Left lobe of liver (tissue), 2 donors: ENCODE measurements around the gene APBB1. TPM values are rescaled to one million over a fixed set of nuclear protein-coding genes. Genes with fewer than 3 reads are reported as not detected.
"Not testable (repeated sequence)": the region's sequence is repeated elsewhere in the genome, so short reads cannot be mapped to it uniquely, and the experiment has no call there.

Source experiments
- ATAC-seq: fragments of 200-7000 bp; cut with Tn5 transposase; one replicate; pipeline ENCODE4 v1.9.1; 2020; ENCODE audit warnings: mild to moderate bottlenecking, moderate library complexity
- DNase-seq: peaks from one replicate; pipeline ENCODE4 v3.0.0-alpha.2; 2020; ENCODE audit warnings: low spot score
- total RNA-seq: library from RNA; stranded (reverse); gene quantifications from one replicate; pipeline ENCODE4 v1.2.1, GENCODE V29; 2021
- donor health status: DM: no; HTN: no; CAD: no; lungs with moderate emphysema.
- donor health status: DM: no; HTN: yes; CAD: no.

Gene APBB1
- total RNA-seq, 1 donor from 2014 or later, result 3.6 TPM

DNA sequence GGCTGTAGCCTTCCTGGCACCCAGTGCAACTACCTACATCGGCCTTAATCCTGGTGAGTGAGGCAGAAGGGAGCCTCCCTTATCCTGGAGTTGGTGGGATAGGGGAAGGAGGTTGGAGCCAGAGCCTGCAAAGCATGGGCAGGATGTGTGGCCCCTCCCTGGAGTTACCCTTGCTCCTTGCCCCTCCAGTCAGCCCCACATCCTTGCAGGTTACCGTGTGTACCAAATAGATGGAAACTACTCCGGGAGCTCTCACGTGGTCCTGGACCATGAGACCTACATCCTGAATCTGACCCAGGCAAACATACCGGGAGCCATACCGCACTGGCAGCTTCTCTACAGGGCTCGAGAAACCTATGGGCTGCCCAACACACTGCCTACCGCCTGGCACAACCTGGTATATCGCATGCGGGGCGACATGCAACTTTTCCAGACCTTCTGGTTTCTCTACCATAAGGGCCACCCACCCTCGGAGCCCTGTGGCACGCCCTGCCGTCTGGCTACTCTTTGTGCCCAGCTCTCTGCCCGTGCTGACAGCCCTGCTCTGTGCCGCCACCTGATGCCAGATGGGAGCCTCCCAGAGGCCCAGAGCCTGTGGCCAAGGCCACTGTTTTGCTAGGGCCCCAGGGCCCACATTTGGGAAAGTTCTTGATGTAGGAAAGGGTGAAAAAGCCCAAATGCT lies 24.8 kb downstream of the APBB1 start:
- no peak for DNase-seq
- no peak for ATAC-seq

DNA sequence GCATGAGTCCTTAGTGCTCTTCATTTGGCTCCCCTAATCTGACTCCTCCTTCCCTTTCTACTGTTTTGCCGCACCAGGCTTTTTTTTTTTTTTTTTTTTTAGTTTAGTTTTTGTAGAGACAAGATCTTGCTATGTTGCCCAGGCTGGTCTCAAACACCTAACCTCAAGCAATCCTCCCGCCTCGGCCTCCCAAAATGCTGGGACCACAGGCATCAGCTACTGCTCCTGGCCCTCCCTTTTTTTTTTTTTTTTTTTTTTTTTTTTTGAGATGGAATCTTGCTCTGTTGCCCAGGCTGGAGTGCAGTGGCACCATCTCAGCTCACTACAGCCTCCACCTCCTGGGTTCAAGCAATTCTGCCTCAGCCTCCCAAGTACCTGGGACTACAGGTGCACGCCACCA lies 26.6 kb downstream of the APBB1 start:
- not testable (repeated sequence) for ATAC-seq, DNase-seq

DNA sequence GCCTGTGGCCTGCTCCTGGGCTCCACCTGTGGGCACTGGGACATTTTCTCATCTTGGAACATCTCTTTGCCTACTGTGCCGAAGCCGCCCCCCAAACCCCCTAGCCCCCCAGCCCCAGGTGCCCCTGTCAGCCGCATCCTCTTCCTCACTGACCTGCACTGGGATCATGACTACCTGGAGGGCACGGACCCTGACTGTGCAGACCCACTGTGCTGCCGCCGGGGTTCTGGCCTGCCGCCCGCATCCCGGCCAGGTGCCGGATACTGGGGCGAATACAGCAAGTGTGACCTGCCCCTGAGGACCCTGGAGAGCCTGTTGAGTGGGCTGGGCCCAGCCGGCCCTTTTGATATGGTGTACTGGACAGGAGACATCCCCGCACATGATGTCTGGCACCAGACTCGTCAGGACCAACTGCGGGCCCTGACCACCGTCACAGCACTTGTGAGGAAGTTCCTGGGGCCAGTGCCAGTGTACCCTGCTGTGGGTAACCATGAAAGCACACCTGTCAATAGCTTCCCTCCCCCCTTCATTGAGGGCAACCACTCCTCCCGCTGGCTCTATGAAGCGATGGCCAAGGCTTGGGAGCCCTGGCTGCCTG lies 27.3 kb downstream of the APBB1 start:
- ATAC-seq, result no peak

DNA sequence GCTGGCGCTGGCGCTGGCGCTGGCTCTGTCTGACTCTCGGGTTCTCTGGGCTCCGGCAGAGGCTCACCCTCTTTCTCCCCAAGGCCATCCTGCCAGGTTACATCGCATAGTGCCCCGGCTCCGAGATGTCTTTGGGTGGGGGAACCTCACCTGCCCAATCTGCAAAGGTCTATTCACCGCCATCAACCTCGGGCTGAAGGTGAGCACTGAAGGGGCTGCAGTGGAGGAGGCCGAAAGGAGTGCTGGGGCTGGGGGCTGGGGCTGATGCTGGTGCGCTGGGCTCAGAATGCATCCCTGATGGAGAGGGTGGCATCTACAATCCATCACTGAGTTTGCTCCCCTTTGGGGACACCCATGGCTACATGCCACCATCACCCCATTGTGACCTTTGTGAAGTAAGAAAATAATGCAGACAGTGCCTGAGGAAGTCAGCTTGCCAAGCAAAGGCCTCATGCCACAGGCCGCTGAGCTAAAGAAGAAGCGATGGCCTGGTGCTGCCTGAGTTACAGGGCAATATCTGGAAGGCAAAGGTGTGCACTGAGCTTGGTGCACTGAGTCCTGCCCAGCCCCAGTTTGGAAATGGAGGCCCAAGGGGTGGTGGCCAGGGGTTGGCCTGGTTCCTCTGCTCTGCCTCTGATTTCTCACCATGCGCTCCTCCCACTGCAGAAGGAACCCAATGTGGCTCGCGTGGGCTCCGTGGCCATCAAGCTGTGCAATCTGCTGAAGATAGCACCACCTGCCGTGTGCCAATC lies 28.0 kb downstream of the APBB1 start:
- DNase-seq (no peak), ATAC-seq (no peak)

More for the DNA sequence above, 27.3 kb downstream of the APBB1 start:
- no peak for DNase-seq

DNA sequence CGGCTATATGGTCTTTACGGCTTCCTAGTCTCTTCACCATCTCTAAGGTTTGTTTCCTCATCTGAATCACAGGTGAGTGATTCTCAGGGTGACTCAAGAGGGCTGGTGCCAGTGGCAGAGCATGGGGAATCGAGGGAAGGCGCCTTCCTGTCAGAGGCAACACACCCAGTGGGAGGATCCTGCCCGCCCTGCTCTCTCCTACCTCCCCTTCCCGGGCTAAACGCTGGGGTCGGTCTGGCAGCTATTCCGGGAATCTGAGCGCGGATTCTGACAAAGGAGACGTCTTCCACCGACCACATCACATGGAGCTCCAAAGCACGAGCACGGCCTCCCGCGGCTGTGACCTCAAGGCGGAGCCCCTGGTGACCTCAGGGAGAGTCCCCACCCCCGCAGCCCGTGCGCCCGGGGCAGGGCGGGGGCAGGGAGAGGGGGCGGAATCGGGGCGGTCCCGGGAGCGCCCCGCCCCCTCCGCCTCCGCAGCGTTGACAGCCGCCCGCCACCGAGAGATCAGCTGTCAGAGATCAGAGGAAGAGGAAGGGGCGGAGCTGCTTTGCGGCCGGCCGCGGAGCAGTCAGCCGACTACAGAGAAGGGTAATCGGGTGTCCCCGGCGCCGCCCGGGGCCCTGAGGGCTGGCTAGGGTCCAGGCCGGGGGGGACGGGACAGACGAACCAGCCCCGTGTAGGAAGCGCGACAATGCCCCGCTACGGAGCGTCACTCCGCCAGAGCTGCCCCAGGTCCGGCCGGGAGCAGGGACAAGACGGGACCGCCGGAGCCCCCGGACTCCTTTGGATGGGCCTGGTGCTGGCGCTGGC lies 28.8 kb downstream of the APBB1 start, which contains the start of gene SMPD1:
Gene SMPD1 (plus strand): TSS at position 570 of the 813 bp plus-strand sequence. CDS start 125 bp downstream, at position 695.
- peak; percentile 95 for ATAC-seq
- peak; percentile 96 for DNase-seq

DNA sequence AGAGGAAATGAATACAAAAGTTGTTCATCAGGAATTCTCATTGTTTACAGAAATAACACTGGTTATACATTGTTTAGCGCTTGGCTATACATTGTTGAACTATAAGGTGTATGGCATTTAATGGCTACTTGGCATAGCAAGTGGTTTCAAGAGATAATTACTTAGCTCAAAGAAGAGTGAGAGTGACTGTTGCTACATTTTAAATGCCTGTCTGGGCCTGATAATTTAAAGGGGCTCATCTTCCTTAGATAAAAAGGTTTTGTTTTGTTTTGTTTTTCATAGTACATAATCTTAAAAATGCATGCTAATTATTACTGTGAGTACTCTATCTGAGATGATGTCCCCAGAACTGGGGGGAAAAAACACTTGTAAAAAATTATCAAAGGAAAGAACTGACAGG lies 30.1 kb downstream of the APBB1 start:
- DNase-seq (no peak), ATAC-seq (no peak)

DNA sequence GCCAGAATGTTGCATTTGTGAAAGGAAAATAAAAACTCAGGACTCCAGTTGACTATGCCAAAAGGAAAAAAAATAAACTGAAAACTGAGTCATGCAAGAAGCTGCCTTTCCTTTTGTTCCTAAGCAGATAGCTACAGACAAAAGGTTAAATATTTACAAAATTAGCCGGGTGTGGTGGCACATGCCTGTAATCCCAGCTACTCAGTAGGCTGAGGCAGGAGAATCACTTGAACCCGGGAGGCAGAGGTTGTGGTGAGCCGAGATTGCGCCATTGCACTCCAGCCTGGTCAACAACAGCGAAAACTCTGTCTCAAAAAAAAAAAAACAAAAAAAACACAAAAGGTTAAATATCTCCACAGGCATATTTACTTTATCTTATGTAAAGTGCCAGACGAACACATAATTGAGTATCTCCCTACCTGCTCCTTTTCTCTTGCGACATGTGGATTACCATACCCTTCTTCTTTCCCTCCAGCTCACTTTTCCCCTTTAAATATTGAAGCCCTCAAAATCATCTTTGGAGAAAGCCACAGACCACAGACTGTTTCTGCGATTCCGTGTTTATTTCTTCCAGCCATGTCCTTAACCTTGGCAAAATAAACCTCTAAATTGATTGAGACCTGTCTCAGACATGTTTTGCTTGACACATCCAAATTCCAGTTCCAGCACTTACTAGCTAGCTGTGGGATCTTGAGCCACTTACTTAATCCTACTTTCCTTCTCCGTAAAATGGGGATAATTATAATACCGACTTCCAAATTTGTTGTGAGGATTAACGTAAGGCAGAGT lies 30.9 kb downstream of the APBB1 start:
- ATAC-seq (peak; percentile 36), DNase-seq (peak; percentile 77)

DNA sequence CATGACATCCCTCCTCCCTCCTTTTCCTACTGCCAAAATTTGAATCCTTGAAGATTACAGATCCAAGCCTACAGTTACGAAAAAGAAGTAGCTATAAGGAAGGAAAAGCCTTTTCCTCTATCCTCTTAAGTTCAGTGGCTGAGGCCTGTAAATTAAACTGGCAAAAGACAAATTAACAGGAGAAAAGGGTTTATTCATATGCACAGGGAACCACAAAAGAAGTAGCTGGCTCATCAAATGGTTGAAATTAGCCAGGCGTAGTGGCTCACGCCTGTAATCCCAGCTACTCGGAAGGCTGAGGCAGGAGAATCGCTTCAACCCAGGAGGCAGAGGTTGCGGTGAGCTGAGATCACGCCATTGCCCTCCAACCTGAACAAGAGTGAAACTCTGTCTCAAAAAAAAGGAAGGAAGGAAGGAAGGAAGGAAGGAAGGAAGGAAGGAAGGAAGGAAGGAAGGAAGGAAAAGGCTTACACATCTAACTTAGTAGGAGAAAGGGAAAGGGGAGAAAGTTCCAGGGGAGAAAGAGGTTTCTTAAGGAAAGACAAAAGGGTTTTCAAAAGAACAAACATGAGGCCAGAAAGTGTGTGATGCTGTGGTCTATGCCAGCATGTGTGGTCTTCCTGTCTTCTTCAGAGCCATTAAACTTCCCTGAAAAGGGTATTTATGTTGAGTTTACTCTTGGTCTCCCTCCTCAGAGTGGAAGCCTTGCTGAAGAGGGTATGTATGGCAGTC lies 33.7 kb downstream of the APBB1 start:
- no peak for ATAC-seq
- DNase-seq, result no peak

DNA sequence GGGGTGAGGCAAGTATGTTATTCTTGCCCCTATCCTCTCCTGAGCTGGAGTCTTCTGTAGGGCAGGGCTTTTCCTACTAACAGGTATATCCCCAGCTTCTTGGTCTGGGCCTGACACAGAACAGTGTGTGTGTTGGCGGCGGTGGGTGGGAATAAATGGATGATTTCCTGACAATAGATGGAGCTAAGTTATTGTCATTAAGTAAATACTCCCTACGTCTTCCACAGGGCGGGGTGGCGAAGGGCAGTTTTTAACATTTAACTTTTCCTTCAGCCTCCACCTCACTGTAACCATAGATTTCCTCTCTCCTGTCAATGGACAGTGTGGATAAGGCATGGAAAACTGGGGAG lies 40.3 kb downstream of the APBB1 start:
- DNase-seq (no peak), ATAC-seq (no peak)

DNA sequence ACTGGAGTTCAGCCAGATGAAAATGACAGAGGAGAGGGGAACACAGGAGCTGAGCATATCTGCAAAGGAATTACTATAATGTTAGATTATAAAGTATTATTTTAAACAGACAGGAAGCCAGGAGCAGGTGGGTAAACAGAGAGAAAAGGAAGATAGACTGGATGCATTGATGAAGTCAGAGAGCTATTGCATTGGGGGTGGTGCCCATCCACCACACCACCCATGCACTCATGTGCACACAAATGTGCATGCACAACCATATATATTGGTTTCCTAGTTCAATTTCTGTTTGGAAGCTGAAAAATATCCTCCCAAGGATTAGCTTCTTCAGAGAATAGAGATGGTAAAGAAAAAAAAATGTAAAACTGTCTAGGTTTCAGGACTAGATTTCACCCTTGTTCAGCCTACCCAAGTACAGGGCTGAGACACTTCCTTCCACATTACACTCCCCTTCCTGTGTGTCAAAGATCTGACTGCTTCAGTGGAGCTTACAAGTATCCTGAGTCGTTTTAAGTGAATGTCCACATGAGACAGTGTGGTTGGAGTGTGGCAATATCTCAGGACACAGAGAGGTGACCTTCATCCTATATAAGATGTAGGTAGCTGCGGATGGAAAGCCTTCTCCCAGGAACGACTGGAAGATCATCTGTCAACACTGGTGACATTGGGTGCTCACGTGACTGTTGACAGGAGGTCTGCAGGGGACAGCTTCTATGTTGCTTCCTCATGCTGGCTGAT lies 40.8 kb downstream of the APBB1 start:
- DNase-seq (no peak), ATAC-seq (peak; percentile 10)

DNA sequence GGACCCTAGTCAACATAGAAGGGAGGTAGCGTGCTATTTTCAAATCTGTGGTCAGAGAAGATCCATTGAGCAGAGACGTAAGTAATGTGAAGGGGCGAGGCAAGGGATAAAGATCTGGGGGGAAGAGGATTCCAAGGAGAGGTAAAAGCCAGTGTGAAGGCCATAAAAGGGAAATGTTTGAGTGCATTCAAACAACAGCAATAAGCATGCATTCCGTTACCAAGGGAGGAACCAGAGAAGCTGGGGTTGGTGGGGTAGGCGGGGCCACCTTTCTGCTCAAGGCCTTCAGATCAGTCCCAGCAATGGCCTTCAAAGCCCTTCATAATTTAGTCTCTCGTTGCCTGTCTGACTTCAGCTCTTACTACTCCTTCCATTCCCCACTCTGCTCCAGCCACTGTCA lies 47.1 kb downstream of the APBB1 start:
- DNase-seq, result no peak
- no peak for ATAC-seq

DNA sequence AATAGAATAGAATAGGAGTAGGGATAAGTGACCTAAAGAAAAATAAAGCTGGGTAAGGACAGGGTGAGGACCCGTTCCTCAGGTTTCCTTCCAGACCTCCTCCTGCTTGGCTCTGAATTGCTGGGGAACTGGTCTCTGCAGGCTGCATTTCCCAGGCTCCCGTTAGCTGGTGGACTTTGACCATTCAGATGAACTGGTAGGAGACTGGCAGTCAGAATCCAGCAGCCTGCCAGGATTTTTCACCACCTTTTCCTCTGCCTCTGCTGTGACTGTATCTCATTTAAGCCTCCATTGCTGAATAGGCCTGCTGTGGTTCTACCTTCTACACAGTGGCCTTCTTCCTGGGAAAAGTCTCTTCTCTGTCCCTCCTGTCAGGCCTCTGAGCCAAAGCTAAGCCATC lies 53.2 kb downstream of the APBB1 start:
- peak; percentile 85 for DNase-seq

DNA sequence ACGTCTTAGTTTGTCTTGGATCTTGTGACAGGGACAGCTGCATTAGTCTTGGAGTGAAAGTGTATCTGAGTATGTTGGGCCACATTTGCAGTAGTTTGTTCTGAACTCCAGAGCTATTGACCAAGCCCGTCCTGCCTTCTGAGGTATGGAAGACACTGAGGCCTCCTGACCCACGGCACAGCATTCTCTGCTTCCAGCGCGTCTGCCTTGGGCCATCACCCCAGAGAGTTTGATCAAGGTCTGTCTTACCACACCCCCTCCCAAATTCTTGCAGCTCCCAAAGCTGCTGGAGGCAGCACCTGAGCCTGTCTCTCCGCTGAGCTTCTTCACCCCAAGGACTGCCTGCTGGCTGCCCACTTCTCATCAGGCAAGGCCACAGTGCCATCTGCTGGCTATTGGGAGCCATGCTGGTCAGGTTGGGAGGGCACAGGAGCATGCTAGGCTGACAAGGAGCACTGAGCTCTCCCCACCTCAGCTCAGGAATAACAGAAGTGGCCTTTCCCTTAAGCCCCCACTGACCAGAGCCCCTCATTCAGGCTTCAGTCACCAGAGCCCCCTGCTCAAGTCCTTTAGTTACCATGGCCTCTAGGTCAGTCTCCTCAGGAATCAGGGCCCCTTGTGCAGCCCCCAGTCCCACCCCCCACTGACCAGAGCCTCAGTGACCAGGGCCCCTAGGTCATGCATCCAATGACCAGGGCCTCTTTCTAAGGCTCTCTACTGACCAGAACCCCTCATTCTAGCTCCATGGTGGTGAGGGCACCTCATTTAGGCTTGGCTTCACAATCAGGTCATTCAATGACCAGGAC lies 55.8 kb downstream of the APBB1 start:
- DNase-seq, result peak; percentile 81

More for the DNA sequence above, 53.2 kb downstream of the APBB1 start:
- peak; percentile 92 for ATAC-seq

DNA sequence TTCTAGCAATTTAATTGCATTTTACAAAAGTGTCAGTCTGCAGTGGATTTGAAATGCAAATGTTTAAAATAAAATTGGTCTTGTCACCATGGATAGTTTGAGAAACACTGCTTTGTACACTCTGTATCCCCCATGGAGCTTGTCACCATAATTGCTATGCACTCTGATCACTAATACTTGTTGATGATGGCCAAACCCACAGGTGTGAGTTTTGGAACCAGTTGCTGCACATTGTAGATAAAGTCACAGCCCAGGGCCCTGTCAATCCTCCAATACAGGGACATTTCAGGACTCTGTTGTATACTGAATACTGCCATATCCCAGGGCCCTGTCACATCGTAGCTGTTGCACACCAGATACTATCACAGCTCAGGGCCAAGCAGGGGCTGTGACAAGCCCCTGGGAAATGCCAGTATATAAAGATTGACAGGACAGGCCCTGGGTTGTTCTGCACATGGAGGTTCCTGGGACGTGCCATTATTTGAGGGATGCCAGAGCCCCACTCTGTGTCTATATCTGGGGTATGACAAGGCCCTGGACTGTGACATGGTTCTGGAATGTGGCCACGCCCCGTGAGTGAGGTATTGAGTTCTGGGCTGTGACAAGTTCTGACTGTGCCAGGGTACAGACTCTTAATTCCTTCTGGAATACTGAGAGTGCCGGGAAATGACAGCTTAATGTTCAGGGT lies 56.6 kb downstream of the APBB1 start:
- ATAC-seq, result no peak
- DNase-seq, result no peak

More for the DNA sequence above, 55.8 kb downstream of the APBB1 start:
- peak; percentile 93 for ATAC-seq

DNA sequence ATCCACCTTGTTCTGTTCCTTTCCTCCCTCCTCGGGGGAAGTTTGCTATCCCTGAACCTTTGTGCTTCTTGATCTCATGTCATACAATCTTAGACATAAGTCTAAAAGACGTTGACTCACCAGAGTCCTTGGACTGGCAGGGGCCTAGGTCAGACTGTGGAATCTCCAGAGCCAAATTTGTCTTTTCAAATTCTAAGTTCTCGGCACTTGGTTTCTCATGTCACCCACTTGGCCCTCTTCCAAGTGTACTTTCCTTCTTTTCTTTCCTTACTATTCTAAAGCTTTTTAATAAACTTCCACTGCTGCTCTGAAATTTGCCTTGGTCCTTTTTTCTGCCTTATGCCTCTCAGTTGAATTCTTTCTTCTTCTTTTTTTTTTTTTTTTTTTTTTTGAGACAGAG lies 58.7 kb downstream of the APBB1 start:
- no peak for ATAC-seq
- no peak for DNase-seq

DNA sequence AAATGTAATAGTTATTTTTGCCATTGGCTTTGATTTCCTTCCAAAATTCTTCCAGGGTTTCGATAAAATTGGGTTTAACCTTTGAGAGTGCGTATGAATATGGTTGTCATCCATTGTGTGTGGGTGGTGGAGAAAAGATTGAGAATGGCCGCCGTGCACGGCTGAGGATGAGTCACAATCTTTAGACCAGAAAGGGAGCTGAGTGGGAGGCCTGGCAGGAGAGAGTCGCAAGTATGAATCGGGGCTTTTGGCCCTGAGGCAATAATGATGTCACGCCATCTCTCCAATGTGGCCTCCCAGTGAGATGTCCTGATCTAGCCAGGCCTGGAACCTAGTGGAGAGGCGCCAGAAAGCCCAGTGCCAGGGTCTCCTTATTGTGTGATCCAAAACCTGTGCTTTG lies 61.7 kb downstream of the APBB1 start:
- ATAC-seq (no peak), DNase-seq (no peak)

DNA sequence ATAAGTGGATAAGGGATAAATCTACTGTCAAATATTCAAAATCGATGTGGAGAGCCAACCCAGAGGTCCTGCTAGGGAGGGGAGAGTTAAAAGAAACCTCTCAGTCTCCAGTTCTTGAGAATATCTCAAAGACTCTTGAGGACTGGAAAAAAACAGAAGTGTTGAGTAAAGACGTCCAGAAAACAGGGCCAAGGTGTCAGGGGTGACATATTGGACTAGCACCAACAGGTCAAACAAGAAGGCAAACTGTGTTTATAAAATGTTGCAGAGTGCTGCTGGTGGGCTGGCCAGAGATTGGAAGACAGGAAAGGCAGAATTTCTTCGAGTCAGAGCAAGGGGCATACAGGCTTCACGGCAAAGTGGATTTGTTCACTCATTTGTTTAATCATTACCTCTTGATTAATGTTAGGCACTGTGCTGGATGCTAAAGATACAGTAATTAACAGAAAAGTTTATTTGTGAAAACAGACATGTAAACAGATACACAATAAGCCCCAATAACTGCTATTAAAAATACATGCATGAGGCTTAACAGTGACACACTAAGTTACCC lies 62.3 kb downstream of the APBB1 start:
- no peak for ATAC-seq
- DNase-seq, result no peak
